Stimulated activated CD8-positive, alpha-beta memory T cell treated with anti-CD3 and anti-CD28 coated beads, Interleukin-4, amount 100 ng/mL, for 1 hour (primary cell): ENCODE measurements around the gene PBRM1.

ENCODE experiments used
- DNase-seq, 2 donors: peaks; one replicate each; pipeline ENCODE4 v3.0.0-alpha.2; 2020; ENCODE audit warnings: low read depth in 2 of 2, low spot score in 1 of 2

The PBRM1 gene

DNA sequence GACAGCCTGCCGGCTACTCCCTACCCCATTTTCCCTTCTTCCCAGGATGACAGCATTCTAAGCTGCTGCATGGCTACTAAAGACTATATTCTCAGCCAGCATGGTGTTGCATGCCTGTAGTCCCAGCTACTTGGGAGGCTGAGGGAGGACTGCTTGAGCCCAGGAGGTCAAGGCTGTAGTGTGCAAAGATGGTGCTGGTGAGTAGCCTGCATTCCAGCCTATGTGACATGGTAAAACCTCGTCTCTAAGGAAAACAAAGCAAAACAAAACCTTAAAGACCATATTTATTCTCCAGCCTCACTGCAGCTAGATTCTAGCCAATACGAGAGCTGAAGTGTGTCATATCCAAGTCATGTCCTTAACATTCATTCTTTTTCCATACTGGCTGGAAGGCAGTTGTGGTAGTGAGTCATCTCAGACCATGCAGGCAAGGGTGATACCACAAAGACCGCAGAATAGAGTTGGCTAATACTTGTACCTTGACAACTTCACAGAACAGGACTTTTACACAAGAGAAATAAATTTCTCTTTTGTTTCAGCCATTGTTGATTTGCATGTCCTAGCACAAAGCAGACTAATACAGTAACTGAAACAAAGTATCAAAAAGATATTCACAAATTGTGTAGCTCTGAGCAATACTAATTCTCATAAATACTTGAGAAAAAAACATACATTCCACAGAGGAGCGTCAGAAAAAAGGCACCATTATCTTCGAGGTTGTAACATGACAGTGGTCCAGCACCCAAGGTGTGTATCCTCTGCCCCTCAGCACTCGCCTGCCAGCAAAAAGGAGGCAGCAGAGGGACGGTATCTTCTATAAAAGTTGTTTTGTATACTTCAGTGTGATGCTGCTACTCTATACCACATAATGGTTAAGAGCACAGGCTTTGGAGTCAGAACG is 14.8 kb downstream of the PBRM1 start:
- DNase-seq = no peak

DNA sequence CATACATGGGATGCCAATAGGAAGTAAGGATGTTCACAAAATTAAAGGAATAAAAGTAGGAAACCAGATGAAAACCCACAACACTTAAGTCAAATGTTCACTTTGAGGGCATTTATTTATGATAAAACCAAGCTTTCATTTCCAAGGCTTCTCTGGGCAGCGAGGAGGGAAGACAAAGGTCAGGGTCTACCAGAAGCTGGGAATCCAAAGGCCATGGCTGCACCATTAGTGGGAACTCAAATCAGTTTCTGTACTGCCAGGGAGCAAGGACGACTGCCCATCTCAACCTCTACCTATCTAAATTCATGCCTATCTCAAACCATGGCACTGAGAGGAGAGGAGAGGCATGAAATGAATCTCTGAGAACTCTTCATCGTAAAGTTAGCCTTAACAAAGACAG is 22.6 kb downstream of the PBRM1 start:
- no peak for DNase-seq

DNA sequence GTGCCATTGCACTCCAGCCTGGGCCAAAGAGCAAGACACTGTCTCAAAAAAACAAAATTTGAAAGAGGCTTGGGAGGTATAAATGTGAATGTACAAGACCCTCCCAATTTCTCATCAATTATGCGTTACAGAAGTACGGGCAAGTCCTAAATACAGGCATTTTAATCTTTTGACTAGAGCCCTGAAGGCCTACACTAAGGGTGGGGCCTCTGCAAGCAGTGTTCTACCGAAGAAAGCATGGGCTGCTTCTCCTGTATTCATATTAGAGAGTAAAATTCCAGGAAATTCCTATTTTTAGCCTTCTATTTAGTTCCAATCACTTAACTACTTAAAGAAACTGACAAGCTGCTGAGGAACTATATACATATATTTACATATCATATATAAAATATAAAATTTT is 25.7 kb downstream of the PBRM1 start:
- DNase-seq = no peak

DNA sequence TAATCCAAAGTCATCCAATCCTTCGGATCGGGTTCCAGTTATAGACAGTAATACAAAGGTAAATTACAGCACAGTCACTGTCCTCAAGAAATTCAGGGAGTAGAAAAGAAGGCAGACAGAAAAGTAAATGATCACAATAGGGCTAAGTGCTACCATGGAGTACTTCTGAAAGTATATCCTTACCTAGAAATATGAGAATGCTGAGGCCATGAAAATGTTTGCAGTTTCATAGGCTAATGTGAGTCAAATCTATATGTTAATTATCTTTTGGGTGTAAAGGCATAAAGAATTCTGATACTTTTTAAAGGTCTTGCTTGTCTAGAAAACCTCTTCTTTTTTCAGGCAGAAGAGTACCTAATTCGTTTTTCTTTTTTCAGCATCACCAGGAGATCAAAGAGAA is 29.8 kb downstream of the PBRM1 start:
- DNase-seq = no peak

DNA sequence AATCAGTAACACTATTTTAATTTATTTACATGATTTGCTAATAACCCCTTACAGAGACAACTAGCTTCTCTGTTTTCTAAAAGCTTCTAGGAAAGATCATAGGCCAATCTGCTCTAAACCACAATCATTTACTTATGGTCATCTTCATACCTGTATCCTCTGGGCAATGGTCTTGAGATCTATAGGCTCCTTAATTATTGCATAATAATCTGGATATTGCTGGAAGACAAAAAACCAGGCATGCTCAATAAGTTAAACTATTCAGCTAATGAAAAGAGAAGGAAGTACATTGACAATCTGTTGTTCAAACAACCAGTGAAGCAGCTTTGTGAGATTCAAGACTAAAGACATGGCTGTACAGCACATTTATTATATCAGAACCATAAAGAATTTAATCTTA is 34.1 kb downstream of the PBRM1 start:
- no peak for DNase-seq

DNA sequence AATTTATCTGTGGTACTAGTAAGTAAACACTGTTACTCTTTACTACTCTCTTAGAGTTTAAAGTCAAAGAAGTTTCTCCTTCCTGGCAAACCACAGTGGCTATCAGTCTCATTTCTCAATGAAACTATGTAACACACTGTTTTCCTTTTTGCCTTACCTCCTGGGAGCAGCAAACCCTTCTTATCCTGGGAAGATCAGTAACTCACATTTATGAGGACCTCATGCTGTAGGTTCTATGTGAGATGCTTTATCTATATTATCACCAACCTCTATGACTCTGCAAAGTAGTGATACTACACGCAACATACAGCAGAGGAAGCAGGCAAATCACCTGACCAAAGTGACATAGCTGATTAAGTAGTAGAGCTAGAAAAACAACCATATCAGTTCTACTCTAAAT is 35.3 kb downstream of the PBRM1 start:
- DNase-seq = no peak

DNA sequence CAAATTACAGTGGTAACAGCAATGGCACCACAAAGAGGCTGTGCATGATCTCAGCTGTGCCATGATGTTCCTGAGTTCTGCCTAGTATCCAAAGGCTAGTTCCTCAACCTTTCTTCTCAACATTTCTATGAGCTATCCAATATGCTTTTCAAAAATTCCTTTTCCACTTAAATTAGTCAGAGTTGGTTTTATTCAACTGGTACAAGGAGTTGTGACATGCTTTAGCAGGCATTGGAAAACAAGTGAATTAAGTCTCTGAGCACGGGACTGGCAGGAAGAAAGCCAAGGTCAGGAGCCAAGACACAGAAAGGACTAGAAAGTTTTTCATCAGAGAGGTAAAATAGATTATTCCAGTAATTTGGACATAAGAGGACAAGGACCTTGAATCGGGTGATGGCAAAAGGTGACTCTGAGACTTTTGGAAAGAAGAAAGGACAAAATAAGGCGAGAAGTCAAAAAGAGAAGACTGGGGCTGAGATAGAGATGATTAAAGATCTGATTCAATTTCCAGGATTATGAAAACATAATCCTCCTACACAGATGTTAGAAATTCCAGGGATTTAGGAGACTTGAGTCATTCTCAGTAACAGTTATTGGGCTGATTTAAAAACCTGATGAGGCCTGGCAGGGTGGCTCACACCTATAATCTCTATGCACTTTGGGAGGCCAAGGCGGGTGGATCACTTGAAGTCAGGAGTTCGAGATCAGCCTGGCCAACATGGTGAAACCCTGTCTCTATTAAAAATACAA is 36.1 kb downstream of the PBRM1 start:
- no peak for DNase-seq

DNA sequence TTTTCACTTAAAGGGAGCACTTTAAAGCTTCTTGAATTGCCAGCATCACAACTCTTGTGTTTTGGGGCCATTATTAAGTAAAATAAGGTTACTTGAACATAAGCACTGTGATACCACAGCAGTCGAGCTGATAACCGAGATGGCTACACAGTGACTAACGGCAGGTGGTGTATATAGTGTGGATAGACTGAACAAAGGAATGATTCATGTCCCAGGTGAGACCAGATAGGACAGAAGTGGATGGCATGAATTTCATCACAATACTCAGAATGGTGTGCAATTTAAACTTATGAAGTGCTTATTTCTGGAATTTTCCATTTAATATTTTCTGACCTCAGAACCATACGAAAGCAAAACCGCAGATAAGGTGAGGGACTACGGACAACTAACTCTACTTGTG is 40.2 kb downstream of the PBRM1 start:
- no peak for DNase-seq

DNA sequence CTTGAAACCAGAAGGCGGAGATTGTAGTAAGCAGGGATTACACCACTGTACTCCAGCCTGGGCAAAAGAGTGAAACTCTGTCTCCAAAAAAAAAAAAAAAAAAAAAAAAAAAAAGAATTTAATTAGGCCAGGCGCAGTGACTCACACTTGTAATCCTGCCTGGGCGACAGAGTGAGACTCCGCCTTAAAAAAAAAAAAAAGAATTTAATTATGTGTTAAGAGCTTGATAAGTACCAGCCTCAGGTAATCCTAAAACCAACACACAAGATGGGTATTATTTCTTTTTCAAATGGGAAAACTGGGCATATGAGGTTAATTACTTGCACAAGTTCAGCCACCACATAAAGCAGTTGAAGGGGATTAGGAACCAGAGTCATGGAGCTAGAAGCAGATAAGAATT is 49.0 kb downstream of the PBRM1 start:
- no peak for DNase-seq

DNA sequence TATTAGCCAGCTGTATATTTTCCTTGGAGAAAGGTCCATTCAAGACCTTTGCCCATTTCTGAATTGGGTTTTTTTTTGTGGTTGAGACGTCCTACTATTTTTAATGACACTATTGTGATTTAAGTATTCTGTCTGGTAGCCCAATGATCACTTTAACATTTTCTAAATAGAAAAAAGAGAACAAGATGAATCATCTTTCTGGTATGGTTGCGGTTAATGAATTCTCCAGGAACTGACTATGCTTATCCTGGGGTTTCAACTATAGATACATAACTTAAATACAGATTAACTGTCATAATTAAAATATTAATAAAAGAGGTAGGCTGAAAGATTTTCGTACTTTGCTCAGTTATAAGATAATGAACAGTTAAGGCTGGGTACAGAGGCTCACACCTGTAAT is 51.9 kb downstream of the PBRM1 start:
- no peak for DNase-seq

DNA sequence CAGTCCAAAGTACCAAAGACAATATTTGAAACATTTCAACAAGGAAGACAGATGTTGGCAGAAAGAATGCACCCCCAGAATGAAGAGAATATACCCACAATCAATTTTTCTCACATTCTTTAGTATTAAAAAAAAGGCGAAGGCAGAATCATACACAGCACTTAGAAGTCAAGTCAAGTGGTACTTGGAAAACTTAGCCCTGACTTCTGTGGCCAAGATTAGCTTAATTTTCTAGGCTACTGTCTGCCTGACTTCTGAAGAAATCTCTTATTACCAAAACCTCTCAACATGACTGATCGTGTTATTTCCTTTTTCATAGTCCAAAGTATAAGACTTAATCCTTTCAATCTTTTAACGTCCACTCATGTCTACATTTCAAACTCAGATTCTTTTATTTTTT is 60.7 kb downstream of the PBRM1 start:
- no peak for DNase-seq

DNA sequence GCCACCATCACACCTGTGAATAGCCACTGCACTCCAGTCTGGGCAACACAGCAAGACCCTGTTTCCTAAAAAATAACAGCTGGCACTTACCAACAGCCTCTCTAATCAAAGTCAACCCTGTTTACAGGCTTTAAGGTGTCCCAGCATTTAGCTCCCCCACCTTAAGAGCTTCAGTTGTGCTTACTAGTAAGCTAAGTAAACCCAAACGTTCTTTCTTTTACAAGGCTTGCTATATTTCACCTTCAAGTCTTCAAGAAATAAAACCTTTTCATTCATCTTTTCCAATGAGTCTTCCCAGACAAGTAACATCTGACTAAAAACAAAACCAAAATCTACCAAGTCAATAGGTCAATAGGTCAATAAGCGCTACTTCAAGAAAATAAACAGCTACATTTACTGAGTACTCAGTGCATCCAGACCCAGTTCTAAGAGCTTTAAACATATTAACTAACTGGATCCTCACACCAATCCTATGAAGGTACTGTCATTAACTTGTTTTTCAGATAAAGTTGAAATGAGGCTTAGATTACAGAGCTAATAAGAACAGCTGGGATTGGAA is 62.4 kb downstream of the PBRM1 start:
- no peak for DNase-seq

DNA sequence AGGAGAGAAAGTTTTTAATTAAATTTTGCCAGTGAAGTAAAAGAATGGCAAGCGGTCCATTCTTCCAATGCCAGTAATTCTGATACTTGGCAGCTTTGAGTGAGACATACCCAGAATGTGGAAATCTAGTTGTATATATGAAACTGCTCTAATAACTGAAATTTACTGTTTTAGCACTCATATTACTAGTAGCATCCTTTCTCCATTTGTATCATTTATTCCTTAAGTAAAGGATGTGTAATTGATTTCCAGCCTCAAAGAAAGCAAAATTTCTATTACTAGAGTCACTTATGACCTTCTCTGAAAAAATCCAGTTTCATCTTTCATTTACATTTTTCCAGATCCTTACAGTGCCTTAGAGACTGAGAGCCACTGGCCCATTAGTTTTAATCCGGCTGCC is 65.1 kb downstream of the PBRM1 start:
- no peak for DNase-seq

DNA sequence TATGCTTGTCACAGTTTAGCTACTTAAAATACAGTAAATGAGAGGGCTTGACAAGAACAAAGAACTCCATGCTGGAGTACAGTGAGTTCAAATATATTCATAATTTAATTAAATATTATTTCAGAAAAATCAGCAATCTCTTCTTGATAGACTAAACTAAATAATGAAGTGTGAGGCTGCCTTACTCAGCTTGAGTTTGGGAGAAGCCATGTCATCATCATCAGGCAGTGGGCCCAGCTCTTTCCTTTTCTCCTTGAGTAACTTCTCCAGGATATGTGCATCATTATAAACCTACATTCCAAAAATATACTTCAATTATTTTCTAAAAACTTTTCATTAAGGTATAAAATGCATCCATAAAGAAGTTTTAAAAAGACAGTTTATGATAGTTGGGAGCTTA is 70.5 kb downstream of the PBRM1 start:
- no peak for DNase-seq

DNA sequence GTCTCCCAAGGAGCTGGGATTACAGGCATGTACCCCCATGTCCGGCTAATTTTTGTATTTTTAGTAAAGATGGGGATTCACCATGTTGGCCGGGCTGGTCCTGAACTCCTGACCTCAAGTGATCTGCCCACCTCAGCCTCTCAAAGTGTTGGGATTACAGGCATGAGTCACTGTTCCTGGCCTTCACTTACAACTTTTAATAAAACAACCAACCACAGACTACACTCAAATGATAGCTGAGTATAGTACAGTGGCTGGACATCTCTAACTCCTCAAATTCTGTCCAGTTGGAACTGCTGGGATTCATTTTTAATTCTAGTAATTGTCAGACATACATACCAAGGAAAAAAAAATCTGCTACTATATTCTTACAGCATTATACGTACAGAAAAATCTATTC is 71.0 kb downstream of the PBRM1 start:
- DNase-seq = no peak

DNA sequence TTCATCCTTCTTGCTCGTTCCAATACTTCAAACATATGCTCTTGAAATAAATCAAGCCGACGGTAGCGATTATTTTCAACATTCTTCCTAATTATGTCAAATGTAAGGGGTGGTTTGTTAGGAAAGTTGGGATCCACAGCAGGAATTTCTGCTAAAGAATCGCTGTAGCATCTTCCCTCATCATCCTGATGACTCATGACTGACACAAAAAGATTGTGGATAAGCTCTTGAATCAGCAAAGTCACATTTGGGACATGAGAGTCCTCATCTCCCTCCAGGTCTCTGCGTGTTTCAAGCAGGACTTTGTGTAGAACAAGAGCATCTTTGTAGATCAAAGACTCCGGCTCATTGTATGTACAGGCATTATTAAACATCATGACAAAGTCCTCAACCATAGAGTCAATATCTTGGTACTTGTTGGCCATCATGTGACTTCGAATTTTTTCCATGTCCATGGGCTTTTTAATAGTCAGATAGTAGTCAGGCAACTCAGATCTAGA is 76.3 kb downstream of the PBRM1 start:
- DNase-seq = no peak

DNA sequence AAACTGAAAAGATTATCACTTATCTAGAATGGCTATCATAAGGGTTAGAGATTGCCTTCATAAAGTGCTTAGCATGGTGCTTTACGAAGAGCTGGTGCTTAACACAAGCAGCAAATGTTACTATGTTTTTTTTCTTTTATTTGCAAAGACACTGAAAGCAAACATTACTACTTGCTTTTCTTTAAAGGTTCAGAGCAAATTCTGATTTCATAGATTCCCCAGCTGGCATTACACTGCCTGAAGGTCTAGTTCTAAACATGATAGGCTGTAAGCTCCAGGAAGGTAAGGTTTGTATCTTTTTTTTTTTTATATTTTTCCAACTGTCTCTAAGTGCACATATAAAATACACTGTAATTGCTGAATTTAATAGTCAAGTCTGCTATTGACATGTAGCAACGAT is 77.4 kb downstream of the PBRM1 start:
- DNase-seq = no peak

DNA sequence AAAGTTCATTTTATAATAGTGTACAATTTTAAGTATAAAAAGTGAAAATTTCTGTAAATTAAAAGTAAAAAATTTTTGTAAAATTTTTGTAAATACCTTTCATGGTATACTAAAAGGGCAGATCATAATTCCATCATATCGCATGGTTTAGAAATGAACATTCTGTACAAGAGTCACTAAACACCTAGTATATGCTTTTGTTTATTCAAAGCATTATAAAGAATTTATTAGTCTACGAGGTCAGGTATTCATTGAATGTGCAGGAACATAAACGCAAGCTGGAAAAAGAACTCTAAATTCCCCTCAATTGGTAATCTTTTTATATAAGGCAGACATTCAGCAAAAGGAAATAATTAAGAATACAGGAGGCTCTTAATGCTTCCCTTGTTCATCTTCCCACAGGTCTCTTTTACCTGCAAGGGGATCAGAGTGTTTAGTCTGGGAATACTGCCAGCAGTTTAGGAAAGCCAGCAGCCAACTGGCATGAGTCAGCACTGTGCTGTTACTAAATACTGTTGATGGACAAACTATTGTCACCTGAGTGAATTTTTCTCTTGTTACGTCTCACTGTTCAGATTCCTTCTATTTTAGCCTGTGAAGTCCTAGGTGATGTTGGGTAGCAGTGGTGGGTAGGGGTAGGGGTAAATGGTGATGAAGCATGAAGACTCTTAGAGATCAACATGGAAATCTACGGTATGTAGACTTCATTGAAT is 79.2 kb downstream of the PBRM1 start:
- no peak for DNase-seq

DNA sequence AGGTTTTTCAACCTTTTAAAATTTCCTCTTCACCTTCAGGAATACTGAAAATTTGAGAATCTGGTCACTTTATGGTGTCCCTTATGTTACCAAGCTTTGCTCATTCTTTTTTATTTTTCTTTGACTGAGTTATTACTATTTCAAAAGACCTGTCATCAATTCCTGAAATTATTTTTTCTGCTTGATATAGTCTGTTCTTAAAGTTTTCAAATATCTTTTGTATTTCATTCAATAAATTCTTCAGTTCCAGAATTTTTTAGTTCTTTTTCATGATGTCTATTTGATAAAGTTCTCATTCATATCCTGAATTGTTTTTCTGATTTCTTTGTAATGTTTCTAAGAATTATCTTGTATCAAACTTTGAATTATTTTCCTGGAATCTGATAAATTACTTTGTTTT is 85.5 kb downstream of the PBRM1 start:
- no peak for DNase-seq

DNA sequence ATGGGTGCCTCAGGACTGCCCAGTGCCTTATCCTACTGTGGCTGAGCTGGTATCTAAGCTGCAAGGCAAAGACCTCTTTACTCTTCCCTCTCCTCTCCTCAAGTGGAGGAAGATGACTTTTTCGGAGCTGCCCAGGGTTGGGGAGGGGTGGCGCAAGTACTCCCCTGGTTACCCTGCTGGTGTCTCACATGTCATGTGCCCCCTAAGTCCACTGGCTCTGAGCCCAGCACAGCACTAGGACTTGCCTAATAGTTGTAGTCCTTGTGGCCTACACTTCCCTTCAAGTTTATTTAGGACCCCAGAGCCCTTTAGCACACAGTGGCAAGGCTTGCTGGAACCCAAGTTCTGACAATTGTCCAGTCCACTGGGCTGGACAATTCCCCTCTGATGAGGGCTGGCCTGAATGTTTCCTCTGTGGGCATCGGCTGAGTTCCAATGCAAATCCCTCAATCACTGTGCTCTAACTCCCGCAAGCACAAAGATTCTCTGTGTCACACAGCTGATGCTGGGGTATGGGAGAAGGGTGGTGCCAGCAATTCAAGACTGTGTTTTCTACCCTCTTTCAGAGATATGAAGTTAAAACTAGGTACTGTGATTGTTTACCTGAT is 89.0 kb downstream of the PBRM1 start:
- no peak for DNase-seq

DNA sequence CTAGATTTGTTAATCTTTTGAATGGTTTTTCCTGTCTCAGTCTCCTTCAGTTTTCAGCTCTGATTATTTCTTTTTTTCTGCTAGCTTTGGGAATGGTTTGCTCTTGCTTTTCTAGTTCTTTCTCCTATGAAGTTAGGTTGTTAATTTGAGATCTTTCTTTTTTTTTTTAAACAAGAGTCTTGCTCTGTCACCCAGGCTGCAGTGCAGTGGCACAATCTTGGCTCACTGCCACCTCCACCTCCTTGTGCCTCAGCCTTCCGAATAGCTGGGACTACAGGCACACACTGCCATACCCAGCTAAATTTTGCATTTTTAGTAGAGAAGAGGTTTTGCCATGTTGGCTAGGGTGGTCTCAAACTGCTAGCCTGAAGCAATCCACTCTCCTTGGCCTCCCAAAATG is 92.6 kb downstream of the PBRM1 start:
- DNase-seq = no peak
